Measurements from ENCODE around the gene ANKDD1B.

The ANKDD1B gene

GRCh38 chr5:75616971-75617621, 5.8 kb downstream of the ANKDD1B start:
- no peak for DNase-seq

- no peak for DNase-seq
Observed at GRCh38 chr5:75617736-75618352, 6.6 kb downstream of the ANKDD1B start.

- DNase-seq, result no peak
Observed at GRCh38 chr5:75620184-75620959, 9.1 kb downstream of the ANKDD1B start.

GRCh38 chr5:75622564-75622963, 11.3 kb downstream of the ANKDD1B start:
- DNase-seq, result no peak

GRCh38 chr5:75623846-75624245, 12.6 kb downstream of the ANKDD1B start:
- DNase-seq, result no peak

GRCh38 chr5:75626959-75627358, 15.7 kb downstream of the ANKDD1B start:
- no peak for DNase-seq

- no peak for DNase-seq
Observed at GRCh38 chr5:75627801-75628200, 16.5 kb downstream of the ANKDD1B start.

GRCh38 chr5:75630875-75631274, 19.6 kb downstream of the ANKDD1B start:
- no peak for DNase-seq

GRCh38 chr5:75632321-75632720, 21.1 kb downstream of the ANKDD1B start:
- no peak for DNase-seq

GRCh38 chr5:75637949-75638348, 26.7 kb downstream of the ANKDD1B start:
- no peak for DNase-seq

GRCh38 chr5:75639535-75640311, 28.5 kb downstream of the ANKDD1B start:
- DNase-seq, result no peak

GRCh38 chr5:75640395-75640794, 29.1 kb downstream of the ANKDD1B start:
- DNase-seq, result no peak

GRCh38 chr5:75640826-75641225, 29.6 kb downstream of the ANKDD1B start:
- DNase-seq, result no peak

GRCh38 chr5:75648712-75649111, 37.5 kb downstream of the ANKDD1B start:
- DNase-seq, result no peak

GRCh38 chr5:75651575-75652238, 40.5 kb downstream of the ANKDD1B start:
- no peak for DNase-seq

- DNase-seq, result no peak
Observed at GRCh38 chr5:75653521-75653920, 42.3 kb downstream of the ANKDD1B start.

- no peak for DNase-seq
Observed at GRCh38 chr5:75654693-75655295, 43.5 kb downstream of the ANKDD1B start.

GRCh38 chr5:75656311-75657003, 45.2 kb downstream of the ANKDD1B start:
- no peak for DNase-seq

GRCh38 chr5:75659791-75660450, 48.7 kb downstream of the ANKDD1B start:
- DNase-seq, result no peak

GRCh38 chr5:75660678-75661465, 49.6 kb downstream of the ANKDD1B start:
- DNase-seq, result no peak
